CD4-positive, alpha-beta T cell treated with Interleukin-17A for 4 hours (primary cell): ENCODE results near the gene SMIM17.
"Not testable (repeated sequence)": the region's sequence is repeated elsewhere in the genome, so short reads cannot be mapped to it uniquely, and the experiment has no call there.

Experiments used
- DNase-seq: peaks from one replicate; pipeline ENCODE4 v3.0.0-alpha.2; 2020; ENCODE audit warnings: mixed read lengths

Gene SMIM17

DNA sequence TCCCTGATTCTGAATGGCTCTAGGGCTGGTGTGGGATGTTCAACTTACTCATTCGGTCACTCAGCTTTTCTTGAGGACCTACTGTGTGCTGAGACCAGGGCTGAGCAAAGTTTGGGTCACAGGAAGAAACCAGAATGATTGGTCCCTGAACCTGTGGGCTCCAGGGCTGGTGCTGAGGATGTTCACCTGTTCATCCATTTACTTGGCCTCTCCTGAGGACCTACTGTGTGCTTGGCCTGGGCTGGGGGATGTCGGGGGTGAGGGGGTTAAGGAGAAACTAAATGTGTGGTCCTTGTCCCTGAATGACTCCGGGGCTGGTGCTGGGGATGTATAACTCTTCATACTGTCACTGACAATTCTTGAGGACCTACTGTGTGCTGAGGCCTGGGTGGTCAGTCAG lies 18.3 kb downstream of the SMIM17 start:
- DNase-seq, result no peak

DNA sequence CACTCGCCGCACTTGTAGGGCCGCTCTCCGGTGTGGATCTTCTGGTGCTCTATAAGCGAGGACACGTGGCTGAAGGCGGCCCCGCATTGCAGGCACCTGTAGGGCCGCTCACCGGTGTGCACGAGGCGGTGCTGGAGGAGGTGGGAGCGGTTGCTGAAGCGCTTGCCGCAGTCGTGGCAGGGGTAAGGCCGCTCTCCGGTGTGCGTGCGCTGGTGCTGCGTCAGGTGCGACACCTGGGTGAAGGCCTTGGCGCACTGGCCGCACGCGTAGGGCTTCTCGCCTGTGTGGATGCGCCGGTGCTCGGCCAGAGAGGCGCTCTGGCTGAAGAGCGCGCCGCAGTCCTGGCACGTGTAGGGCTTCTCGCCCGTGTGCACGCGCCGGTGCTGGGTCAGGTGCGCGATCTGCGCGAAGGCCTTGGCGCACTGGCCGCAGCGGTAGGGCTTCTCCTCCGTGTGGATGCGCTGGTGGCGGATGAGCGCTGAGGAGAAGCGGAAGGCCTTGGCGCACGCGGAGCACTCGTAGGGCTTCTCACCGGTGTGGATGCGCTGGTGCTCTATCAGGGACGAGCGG lies 21.1 kb downstream of the SMIM17 start:
- DNase-seq, result no peak

DNA sequence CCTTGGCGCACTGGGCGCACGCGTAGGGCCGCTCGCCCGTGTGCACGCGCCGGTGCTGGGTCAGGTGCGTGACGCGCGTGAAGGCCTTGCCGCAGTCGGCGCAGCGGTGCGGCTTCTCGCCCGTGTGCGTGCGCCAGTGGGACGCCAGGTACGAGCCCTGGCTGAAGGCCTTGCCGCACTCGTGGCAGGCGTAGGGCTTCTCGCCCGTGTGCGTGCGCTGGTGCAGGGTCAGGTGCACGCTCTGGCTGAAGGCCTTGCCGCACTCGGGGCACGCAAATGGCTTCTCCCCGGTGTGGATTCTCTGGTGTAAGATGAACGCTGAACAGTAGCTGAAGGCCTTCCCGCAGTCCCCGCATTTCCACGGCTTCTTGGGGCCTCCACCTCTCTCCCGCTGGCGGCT lies 21.6 kb downstream of the SMIM17 start:
- no peak for DNase-seq

DNA sequence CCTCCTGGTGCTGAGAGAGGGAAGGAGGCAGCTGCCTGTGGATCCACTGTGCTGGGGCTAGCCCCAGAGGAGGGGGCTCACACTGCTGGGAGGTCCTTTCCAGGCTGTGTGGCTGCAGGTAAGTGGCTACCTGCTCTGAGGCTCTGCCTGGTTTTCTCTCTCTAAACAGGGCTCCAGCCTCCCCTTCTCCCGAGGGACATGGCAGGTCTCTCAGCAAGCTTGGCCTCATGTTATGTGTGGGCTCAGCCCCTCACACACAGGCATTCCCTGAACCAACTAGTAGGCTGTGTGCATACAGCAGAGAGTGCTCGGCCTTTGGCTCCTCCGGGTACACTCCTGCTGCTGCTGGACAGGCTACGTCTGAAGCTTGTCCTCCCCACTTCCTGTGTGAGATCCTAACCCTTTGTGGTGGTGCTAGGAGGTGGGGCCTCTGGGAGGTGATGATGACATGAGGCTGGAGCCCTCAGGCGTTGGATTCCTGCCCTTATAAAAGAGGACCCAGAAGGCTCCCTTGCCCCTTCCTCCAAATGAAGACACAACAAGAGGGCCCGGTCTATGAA lies 24.4 kb downstream of the SMIM17 start:
- DNase-seq, result no peak

DNA sequence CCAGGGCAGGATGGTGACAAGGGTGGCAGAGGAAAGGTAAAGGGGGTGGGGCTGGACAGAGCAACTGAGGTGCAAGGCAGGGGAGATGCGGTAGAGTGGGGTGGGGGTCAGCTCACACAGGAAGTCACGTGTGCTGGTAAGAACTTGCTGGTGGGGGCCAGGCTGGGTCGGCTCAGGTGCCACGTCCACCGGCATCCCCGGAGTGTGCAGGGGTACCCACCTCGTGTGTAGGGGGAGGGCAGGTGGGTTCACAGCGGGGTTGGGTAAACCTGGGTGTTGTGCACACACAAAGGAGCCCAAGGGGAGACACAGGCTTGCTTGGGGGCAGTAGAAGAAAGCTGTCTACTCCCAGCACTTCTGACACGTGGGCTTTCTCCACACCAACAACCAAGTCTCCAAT lies 25.7 kb downstream of the SMIM17 start:
- DNase-seq, result no peak

DNA sequence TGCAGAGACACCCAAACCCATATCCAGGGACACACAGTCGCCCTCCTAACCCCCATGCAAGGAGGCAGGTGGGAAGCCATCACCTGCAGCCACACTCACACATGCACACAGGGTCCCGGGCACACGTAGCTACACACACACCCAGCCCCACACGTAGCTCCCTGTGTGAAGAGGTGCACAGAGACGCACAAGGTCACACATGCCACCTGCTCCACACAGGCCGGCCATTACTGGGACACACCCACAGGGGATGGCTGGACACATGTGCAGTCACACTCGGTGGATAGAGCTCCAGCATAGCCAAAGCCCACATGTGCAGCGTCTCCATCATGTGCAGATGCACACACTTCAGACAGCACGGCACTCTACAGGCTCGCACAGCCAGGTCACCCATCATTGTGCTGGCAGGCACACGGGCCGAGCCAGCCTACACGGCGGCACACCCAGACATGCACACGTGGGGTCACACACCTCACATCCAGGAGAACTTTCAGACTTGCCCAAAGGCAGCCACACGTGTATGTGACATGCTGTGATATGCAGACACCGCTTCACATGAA lies 27.5 kb downstream of the SMIM17 start:
- no peak for DNase-seq

DNA sequence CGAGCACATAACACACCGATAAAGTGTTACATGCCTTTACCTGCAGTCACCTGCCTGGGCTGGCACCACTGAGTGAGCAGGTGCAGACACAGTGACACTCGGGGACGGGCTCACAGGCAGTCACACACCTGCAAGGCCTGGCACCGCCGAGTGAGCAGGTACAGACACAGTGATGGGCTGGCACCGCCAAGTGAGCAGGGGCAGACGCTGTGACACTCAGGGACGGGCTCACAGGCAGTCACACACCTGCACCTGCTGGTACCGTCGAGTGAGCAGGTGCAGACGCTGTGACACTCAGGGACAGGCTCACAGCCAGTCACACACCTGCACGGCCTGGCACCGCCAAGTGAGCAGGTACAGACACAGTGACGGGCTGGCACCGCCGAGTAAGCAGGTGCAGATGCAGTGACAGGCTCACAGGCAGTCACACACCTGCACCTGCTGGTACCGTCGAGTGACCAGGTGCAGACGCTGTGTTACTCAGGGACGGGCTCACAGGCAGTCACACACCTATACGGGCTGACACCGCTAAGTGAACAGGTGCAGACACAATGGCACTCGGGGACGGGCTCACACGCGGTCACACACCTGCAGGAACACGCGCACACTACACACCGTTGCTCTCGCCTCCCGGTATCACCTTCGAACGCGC lies 28.1 kb downstream of the SMIM17 start:
- no peak for DNase-seq

DNA sequence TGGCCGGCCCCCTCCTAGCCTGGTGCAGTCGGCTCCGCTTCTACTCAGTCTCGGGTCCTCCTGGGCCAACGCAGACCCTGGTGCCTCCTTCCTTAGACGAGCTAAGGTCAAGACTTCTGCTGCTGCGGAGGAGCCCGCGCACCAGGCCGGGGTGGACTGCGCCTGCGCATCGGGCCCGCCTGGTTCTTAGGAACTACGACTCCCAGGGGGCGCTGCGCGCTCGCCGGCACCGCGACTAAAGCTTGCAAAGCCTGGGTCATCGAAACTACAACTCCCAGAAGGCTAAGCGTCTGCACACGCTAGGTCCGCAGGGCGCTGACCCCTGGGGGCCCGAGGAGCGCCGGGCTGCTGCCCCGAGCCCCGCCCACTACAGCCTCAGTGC lies 28.6 kb downstream of the SMIM17 start, which contains the start of gene ZNF835:
Gene ZNF835 (minus strand): TSS at position 145 of the 382 bp plus-strand sequence. CDS start 6,559 bp downstream, outside the sequence.
- DNase-seq, result peak; percentile 89

DNA sequence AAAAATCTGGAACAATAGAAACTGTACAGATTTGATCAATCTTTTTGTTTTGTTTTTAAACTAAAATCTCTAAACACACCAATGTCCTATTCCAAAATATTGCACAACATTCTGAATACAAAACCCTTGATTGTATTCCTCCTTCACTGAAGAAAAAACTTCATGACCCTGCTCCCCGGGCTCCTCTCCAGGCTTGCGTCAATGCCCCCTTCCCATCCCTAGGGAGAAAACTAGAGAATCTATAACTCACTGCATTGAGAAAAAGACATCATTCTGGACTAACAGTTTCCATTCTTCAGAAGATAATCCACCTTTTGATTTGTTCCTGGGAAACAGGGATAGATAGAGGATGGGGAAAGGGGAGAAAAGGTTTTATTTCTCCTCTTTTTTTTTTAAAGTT lies 29.7 kb downstream of the SMIM17 start:
- not testable (repeated sequence) for DNase-seq

DNA sequence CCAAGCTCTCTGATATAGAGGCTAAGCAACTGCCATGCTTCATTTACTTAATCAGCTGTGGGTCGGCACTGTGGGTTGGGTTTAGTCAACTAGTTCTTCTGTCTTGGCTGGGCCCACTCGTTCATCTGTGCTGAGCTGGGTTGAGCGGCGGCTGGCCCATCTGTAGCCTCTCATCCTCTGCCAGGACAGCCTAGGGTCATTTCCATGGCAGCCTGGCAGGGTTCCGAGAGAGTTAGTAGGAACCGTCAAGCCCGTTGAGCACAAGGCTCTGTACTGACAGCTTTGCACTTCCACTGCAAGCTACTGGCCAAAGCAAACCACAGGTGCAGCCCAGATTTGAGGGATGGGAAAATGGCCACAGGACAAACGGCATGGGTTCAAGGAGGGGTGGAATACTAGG lies 35.2 kb downstream of the SMIM17 start:
- no peak for DNase-seq

DNA sequence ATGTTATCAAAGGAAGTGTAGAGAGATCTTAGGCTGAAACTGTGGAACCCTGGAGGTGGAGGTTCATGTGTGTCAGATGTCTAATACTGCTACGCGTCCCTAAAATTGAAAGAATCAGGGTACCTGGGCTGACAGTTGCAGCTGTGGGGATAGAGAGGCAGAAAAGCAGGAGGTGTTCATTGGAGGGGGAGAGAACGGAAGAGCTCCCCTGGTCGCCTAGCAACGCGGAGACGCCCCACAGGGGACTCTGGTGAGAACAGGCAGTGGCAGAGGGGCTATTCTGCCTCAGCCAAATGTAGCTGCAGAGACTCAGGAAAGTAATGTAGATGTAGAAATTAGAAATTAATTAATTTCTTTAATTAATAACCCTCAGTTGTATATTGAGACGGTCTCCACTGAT lies 38.7 kb downstream of the SMIM17 start:
- DNase-seq, result no peak

DNA sequence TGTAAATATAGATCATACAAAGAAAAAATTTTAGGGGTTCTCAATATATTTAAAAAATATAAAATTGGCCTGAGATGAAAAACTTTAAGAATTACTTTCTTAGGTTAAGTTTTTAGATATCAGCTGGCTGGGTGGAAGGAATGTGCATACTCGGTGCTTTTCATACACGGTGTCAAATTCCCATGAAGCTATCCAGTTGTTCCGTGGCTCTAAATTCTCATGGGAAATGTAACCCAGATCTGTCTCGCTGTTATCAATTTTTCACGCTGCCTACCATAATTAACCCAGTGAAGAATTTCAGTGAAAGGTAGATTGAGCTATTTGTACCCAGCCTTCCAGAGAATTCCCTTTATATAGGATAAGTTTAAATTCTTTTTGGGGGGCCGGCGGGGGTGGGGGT lies 40.2 kb downstream of the SMIM17 start:
- no peak for DNase-seq

DNA sequence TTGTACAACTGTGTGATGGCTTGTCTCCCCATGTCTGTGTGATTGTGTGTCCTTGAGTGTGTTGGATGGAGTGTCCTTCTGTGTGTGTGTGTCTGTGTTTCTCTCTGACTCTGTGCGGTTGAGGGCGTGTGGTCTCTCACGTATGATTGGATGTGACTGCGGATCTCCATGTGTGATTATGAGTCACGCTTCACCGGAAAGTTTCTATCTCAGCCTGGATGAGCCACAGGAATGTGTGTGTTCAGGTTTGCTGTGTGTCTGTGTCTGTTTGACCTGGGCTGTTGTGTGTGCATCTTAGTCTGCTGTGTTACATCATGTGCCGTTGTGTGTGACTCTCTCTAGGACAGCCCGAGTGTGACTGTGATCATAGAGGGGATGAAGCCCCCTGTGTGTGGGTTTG lies 44.1 kb downstream of the SMIM17 start:
- no peak for DNase-seq

DNA sequence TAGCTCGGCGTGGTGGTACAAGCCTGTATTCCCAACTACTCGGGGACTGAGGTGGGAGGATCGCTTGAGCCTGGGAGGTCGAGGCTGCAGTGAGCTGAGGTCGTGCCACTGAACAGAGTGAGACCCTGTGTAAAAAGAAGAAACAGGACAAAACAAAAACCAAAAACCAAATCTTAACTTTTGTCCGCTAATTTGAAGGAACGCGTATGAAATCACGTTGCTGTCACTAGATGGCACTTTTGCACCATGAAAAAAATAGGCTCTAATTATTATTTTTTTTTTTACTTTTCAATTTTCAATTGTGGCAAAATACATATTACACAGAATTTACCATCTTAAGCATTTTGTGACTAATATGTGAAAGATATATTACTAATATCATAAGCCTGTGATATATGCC lies 46.2 kb downstream of the SMIM17 start:
- DNase-seq, result no peak

DNA sequence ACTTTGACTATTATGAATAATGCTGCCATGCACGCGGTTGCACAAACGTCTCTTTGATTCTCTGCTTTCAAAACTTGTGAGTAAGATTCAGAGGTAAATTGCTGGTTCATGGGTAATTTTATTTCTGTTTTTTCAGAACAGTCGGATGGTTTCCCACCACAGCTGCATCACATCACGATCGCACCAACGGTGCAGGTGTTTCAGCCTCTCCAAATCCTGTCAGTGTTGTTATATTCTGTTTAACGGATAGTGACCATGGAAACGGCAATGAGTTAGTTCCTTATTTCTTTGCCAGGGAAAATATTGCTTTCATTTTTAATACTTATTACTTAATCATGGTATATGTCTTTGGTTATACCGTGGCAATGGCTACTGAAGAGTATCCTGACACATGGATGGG lies 47.7 kb downstream of the SMIM17 start:
- DNase-seq, result no peak

DNA sequence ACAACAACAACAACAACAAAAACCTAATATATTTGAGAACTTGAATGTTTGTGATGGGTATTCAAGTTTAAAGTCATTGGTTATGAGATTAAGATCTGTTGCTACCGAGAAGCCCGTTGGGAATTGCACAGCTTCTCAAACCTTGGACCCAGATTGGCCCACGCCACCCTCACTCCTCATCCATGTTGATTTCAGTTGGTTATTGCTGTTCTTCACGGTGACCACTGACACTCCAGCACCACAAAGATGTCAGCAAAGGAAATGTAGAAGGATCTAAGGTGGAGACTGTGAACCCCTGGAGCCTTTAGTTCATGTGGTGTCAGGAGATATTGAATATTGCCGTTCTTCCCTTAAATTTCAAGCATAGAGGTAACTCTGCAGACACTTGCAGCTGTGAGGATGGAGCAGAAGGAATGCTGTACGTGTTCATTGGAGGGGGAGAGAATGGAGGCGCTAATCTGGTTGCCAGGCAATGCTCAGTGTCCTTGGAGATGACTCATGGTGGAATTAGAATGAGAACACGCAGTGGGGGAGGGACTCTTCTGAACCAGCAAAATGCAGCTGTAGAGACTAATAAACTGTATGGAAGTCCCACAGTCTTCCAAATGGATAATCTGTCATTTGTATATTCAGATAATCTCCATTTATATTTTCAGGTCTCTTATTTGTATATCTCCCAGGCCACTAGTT lies 49.4 kb downstream of the SMIM17 start:
- no peak for DNase-seq

DNA sequence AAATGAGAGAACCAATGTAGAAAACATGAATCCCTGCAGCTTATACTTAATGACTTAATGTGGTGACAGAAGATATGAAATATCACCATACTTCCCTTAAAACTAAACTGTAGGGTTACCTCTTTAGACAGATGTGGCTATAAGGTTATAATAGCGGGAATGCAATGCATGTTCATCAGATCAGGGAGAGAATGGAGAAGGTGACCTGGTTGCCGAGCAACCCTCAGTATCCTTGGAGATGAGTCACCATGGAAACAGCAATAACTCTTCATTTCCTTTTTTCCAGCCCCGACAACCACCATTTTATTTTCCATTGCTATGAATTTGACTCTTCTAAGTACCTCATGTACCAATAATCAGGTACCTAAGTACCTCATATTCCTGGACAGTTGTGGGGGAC lies 56.6 kb downstream of the SMIM17 start:
- DNase-seq, result no peak

DNA sequence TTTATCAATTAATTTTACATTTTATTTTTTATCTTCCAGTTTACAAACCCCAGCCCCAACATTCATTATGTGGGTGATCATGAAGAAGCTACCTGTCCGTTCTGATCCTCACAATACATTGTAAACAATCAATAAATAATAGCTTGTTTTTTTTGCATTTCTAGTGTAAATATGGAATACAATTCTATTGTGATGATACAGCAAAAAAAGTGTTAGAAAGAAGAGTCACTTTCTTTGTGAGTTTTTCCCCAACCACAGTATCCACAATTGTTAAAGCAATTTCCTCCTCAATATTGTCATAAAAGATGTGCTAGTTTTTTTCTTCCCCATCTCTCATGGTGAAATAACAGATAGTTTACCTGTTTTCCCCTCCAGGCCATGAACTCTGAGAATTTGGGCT lies 58.9 kb downstream of the SMIM17 start:
- no peak for DNase-seq

DNA sequence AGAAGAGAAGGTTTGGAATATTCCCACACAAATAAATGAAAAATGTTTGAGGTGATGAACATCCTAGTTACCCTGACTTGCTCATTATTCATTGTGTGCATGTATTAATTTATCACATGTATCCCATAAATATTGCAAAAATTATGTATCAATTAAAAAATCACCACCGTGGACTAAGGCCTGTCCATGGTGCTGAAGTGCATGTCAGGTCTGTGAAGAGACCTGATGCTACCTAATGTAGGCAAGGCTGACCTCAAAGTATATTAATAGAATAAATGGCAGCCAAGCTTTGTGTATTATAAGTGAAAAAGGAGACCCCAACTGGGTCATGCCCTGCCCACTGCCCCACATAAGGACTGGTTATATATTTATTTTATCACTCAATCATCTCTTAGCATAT lies 63.0 kb downstream of the SMIM17 start:
- no peak for DNase-seq
